Left ventricle myocardium superior (tissue), 1 donor: Measurements from ENCODE around the gene FAM174C. TPM values are rescaled to one million over a fixed set of nuclear protein-coding genes. Genes with fewer than 3 reads are reported as not detected.
"Not testable (repeated sequence)": the region's sequence is repeated elsewhere in the genome, so short reads cannot be mapped to it uniquely, and the experiment has no call there.

ENCODE experiments used
- ATAC-seq: fragments of 200-7000 bp; cut with Tn5 transposase; one replicate; pipeline ENCODE4 v1.9.1; 2020; ENCODE audit warnings: mild to moderate bottlenecking, moderate library complexity
- DNase-seq: peaks from one replicate; pipeline ENCODE4 v3.0.0-alpha.2; 2020
- intact Hi-C: fragments of 100-400 bp; cut with micrococcal nuclease; formaldehyde crosslinking; loops from one replicate; pipeline ENCODE4 v1.11.0; 2022
- total RNA-seq: library from RNA; stranded (reverse); fragmentation: NEBNext Ultra II Directional; extraction: Animal tissue kit (Norgen Biotek cat#: 25700); gene quantifications from one replicate; pipeline ENCODE4 v1.2.1, GENCODE V29; 2021
- donor health status: DM: no; HTN: yes; CAD: no; lungs with severe emphysema.

FAM174C gene
- total RNA-seq, 1 donor from 2014 or later = 13.1 TPM

GRCh38 chr19:1235625-1236538 lies 39.4 kb upstream of the FAM174C start:
- no peak for DNase-seq
- no peak for ATAC-seq
- intact Hi-C loops = no loop called here

DNA sequence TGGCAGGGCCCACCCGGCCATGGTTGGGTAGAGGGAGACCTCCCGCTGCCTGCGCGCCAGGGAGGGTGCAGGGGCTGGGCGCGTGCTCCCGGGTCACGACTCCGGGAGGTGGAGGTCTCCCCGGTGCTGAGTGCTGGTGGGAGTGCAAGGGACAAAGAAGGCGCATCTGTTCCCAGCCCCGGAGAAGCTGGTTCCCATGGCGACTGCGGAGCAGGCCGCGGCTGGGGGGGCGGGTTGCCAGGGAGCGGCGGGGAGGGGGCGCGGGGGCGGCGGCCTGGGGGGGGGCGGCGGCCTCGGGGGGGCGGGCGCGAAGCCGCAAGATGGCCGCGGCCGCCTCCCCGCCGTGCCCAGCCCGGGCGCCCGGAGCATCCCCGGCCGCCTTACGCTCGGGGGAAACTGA lies 38.8 kb upstream of the FAM174C start:
- DNase-seq (no peak), ATAC-seq (no peak)
- intact Hi-C loops = no loop called here

DNA sequence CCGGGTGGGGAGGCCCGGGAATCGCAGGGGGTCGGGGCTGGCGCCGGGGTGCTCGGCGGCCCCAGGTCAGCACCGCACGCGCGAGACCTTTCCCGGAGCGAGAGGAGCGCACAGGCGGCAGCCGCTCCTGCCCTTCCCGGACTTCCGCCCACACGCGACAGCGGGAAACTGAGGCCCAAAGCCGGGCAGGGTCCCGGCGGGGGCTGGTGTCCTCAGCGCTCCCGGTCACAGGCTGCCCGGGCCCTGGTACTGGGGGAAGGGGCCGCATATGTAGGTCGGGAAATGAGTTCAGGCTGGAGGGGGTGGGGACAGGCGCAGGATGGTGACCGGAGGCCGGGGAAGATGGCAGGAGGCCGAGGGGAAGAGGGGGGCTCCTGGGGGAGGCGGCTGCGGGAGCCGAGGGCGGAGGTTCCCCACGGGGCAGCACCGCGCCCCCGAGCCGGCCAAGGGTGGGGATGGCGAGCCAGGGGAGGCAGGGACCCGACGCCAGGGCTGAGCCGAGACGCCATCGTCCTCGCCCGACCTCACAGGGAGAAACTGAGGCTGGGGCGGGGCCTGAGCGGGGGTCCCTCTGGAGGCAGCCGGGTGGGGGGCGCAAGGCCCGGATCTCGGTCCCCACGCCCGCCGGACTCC lies 38.2 kb upstream of the FAM174C start:
- no peak for ATAC-seq
- intact Hi-C loops = no loop called here
- DNase-seq = peak; percentile 62

GRCh38 chr19:1237754-1238368 lies 37.5 kb upstream of the FAM174C start, which contains the start of gene CBARP:
Gene CBARP, minus strand, starts transcription at chr19:1238005. Its CDS starts 1,905 bp downstream, at chr19:1236100.
- ATAC-seq (no peak), DNase-seq (peak; percentile 76)
- intact Hi-C loops = no loop called here

DNA sequence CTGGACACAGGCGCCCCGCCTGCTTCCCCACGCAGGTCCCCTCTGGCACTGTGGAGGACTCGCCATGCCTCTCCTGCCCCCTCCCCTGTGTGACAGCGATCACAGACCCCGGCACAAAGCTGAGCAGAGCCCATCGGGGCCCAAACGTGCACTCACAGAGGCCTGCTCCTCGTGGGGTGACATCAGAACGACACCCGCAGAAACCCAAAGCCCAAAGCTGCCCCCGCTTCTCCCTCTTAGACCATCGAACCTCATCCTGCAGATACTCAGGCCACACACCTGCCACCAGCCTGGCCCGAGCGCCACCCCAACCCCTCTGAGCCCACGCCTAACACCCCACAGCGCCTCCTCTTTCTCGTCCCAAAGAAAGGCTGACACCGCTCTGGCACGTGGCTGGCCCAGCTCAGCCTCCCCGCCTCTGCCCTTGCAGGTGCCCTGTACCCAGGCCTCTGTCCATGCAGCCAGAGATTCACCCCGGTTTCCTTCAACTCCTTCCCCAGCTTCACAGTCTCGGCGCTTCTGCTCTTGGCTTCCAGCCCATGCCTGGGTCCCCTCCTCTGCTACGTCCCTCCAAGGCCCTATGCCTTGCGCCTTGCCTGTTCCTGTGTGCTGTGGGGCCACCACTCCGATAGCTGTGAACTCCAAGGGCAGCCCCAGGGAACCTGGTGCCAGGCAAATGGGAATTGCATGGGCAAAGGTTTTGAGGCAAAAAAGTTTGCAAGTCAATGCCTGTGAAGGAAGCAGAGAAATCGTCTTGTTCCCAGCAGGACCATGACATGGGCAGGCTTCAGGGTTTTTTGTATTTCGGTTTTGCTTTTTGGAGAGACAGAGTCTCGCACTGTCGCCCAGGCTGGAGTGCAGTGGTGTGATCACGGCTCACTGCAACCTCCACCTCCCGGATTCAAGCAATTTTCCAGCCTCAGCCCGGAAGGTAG lies 36.7 kb upstream of the FAM174C start:
- ATAC-seq (no peak), DNase-seq (no peak)
- intact Hi-C loops = no loop called here

GRCh38 chr19:1239420-1239795 lies 35.9 kb upstream of the FAM174C start:
- DNase-seq (no peak), ATAC-seq (no peak)
- intact Hi-C loops = no loop called here

GRCh38 chr19:1239796-1240737 lies 35.3 kb upstream of the FAM174C start:
- ATAC-seq (peak; percentile 47), DNase-seq (peak; percentile 96)
- intact Hi-C loops = no loop called here

- no peak for DNase-seq
- no peak for ATAC-seq
- intact Hi-C loops = no loop called here
These were observed 34.4 kb upstream of the FAM174C start for GRCh38 chr19:1240925-1241324.

GRCh38 chr19:1241417-1242095 lies 33.8 kb upstream of the FAM174C start, which contains the start of gene ATP5F1D:
Gene ATP5F1D, plus strand, starts transcription at chr19:1241751. Its CDS starts 100 bp downstream, at chr19:1241851.
- intact Hi-C loops = no loop called here
- DNase-seq (peak; percentile 98), ATAC-seq (peak; percentile 52)

- ATAC-seq = peak; percentile 44
- peak; percentile 94 for DNase-seq
- intact Hi-C loops = no loop called here
These were observed 31.3 kb upstream of the FAM174C start for GRCh38 chr19:1243768-1244692.

- intact Hi-C loops = no loop called here
These were observed 30.5 kb upstream of the FAM174C start for GRCh38 chr19:1244693-1245451.

DNA sequence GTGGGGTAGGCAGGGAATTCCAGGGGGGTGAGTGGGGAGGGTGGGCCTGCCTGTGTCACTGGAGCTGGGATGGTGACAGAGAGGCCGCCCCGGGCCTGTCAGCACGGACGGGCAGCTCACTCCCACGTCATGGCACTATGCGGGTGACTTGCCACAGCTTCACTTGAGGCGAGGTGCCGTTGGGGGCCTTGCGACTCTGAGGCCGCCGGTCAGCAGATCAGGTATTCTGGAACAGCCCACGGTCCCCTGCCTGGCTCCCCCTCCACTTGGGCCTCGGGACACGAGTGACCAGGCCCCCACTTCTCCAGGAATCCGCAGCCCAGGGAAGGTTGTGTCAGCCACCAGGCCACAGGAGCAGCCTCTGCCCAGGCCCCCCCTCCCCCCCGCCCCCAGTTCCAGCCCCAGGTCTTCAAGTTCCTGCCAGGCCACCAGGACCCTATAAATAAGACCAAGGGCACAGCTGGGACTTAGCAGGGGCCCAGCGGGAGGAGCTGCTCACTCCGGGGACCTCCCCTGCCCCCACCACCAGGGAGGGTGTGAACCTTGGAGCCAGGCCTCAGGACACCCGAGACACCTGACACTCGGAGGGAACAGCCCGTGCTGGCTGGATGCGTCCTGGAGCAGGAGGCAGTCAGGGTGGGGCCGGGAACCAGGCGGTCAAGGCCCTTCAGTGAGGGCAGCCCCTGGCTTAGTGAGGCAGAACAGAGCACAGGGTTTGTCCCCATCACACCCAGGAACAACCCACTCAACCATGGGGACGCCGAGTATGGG lies 29.7 kb upstream of the FAM174C start:
- DNase-seq = peak; percentile 94
- ATAC-seq = peak; percentile 42
- intact Hi-C loops = no loop called here

More at GRCh38 chr19:1244693-1245451, 30.5 kb upstream of the FAM174C start:
- ATAC-seq (peak; percentile 38), DNase-seq (peak; percentile 93)

DNA sequence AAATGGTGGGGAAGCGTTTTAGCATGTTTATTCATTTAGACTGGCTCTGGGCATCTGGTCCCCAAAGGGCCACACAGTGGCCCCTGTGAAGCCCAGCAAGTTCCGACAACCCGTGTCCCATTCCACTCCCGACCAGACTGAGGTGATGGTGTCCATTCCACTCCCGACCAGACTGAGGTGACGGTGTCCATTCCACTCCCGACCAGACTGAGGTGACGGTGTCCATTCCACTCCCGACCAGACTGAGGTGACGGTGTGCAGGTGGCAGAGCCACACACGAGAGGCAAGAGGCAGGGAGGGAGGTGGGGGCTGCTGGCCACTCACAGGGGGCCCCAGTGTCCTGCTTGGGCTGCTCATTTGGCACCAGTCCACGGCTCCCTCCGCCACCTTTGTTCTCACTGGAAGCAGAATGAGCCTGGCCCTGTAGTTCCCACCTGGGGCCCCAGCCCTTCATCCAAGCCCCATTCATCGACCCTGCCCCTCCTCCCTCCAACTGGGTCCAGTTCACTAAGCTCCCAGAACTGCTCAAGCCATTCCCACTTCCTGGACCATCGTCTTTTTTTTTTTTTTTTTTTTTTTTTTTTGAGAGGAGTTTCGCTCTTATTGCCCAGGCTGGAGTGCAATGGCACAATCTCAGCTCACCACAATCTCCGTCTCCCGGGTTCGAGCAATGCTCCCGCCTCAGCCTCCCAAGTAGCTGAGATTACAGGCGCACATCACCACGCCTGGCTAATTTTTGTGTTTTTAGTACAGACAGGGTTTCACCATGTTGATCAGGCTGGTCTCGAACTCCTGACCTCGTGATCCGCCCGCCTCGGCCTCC lies 28.9 kb upstream of the FAM174C start:
- peak; percentile 63 for DNase-seq
- intact Hi-C loops, ATAC-seq: not testable (repeated sequence)

DNA sequence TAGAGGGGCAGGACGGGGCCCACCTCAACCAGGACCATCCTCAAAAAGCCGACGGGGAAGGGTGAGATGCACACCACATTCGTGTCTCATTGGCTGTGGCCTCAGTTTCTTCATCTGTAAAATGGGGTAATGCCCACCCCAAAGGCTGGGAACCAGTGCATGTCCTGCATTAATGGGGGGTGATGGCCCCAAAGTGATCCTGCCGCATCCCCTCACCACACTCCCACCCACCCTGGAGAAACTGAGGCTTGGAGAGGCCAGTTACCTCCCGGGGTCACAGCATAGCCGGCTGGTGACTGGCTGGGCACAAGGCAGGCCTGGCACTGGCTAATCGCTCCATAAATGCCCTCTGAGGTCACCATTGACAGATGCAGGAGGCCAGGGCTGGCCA lies 27.6 kb upstream of the FAM174C start:
- no peak for DNase-seq
- intact Hi-C loops = no loop called here
- ATAC-seq = no peak
